ENCODE data around the gene DNLZ.
"Not testable (repeated sequence)": the region's sequence is repeated elsewhere in the genome, so short reads cannot be mapped to it uniquely, and the experiment has no call there.

The DNLZ gene

DNA sequence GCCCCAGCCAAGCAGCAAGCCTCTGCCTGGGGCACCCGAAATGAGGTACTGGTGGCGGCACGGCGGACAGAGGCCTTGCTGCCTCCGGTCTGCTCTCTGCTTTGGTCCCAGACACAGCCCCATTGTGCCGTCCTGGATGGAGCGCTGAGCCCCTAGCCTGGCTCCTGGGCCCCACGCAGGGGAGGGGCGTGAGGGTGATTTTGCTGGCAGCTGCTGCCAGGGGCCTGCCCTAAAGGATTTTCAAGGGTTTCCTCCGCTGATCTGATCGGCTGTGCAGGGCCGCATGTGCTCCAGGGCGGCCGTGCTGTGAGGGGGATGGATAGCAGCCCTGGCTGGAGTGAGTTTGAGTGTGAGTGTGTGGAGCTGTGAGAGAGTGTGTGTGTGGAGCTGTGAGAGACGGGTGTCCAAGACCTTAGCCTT, 34.9 kb downstream of the DNLZ start:
- DNase-seq: no peak

DNA sequence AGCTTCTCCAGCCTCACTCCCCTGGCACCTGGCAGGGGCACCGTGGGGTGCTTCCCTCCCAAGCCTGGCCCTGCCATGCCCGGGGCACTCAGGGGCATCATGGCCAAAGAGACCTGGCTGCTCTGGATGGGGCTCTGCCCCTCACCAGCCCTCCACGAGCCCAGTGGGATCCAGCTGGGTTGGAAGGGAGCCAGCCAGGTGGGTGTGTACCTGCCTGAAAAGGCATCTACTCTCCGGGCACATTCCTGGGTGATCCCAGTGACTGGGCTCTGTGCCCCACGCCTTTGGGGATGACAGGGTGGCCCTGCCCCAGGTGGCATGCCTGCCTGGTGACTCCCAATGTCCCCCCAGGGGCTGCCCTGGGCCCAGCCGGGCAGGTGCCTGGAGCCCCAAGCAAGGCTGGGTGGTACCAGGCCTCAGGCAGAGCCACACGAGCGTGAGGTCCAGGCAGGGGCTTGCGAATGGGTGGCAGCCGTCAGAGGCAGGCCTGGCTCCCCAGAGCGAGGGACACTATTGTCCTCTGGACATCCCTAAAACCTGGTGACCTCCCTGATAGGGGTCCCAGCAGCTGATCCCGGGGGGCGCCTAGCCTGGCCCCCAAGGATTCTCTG, 35.4 kb downstream of the DNLZ start:
- peak; percentile 67 for DNase-seq

DNA sequence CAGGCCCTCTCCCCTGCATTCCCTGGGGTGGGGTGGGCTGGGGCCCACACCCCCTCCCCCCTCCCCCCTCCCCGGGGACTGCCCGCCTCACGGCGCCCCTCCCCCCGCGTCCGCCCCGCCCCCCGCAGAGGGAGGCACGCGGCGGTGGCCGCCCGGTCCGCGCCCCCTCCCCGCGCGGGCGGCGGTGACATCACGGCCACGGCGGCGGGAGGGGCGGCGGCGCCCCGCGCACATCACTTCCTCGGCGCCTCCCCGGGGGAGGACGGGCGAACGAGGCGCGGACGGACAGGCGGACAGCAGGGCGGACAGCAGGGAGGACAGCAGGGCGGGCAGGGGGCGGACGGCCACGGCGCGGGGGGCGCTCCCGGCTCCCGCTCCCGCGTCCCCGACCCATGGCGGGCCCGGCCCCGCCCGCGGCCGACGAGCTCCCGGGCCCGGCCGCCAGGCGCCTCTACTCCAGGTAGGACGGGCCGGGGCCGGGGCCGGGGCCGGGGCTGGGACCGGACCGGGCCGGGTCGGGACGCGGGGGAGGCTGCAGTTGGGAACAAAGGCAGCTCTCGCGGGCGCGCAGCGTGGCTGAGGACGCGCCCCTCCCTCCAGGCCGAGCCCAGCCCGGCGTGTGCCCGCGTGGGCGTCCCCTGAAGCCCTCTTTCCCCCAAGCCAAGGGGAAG, 36.1 kb downstream of the DNLZ start, which contains the start of gene GPSM1:
GPSM1 (plus strand) TSS at position 236 of the 671 bp plus-strand sequence; CDS start at position 393, 157 bp downstream.
- peak; percentile 56 for DNase-seq

DNA sequence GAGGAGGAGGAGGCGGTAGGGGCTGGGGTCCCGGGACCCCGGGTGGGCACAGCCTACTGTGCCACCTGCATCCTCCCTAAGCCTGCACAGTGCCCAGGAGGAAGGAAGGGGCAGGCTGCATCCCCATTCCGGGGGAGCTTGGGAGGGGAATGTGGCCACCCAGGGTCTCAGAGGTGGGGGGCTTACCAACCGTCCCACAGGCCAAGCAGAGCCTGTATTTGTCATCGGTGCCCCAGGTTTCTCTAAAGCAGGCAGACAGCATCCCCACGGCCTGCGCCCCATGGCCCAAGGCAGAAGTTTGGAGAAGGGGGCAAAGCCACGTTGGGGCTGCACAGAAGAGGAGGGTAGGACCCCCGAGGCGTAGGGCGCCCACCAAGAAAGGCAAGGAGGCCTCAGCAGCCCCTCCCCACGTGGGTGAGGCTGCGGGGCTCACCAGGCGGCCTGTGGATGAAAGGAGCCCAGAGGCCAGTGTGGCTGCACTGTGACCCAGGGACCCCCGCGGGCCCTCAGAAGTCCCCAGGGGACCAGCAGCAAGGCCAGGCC, 36.7 kb downstream of the DNLZ start:
- DNase-seq: no peak

DNA sequence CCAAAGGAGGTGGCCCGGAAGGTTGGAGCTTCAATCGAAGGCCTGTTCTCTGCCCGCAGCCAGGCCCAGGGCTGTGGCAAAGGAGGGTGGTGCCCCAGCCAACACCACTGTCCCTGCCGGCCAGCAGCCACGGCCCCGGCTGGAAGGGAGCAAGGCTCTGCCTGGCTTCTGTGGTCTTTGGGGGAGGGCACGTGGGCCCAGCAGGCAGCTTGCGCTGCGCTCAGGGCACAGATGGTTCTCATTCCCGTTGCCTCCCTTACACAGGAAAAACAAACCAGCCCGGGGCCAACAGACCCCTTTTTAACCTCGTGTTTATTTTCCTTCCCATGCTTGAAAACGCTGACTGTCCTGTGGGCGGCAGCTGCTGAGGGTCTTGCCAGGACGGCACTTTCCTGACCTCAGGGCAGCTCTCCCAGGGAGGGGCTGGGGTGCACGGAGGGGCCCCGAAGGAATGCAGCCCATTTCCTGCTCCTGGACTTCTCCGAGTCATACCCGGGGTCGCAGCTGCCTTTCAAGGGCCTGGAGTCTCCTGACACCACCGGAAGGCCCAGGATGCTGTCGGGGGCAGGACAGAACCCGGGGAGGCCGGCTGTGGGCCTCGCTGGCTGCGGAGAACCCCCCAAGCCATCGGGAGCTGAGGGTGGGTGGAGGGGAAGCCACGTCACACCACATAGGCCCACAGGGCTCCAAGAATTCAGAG, 37.3 kb downstream of the DNLZ start:
- no peak for DNase-seq

DNA sequence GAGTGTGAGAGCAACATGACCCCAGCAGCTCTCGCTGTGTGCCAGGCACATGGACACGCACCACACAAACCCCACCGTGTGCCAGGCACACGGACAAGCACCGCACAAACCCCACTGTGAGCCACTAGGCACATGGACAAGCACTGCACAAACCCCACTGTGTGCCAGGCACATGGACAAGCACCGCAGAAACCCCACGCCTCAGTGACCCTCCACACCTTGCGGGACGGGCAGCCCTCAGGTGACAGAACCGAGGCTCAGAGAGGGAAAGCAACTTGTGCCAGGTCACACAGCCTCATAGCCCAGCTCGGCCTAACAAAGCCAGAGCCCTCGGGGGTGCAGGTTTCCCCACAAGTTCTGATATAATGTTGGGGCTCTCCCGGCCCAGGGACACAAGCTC, 38.2 kb downstream of the DNLZ start:
- no peak for DNase-seq

DNA sequence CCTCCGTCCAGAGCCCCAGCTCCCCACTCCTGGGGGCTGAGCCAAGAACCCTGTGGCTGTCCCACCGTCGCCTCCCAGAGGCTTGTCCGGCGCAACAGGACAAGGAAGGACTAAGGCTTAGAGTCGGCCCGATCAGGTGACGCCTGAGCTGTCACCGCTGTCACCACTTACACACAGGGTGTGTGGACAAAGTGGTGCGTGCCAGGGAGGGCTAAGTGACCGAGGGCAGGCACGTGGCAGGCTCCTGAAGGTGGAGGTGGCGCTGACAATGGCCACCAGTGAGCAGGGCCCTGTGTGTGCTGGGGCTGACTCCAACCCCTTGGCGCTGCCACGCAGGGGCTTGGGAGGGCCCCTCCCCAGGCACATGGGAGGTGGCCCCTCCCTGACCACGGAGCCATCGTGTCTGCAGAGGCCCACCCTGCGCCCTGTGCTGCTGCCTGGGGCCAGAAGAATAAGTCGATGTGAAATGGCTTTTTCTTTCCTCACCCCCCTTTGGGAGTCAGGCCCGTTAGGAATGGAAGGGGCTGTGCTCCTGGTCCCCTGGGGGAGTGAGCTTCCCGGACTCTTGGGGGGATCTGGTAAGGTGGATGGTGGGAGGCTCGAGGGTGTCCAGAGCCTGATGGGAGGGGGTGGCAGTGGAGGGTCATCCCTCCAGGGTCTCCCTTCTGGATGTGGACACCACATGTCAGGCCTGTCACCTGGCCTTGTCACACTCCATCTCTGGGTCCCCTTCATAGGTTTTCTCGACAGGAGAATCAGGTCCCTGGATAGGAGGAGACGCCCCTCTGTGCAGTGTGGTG, 38.8 kb downstream of the DNLZ start:
- DNase-seq: no peak

DNA sequence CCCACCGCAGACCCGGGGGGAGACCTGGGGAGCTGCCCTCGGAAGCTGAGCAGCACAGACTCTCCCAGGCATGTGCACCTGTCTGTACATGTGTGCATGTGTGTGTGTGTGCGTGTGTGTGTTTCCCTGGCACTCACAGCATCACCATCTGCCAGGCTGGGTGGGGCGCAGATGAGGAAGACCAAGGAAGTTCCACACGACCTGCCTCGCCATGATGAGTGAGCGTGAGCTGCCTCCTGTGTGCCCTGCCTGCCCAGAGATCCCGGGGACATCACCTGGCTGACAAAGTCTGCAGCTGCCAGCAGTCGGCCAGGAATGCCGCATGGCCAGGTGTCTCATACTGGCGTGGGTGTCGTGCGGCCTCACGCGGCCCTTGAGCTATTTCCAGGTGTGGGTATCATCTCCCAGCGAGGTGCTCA, 40.2 kb downstream of the DNLZ start:
- peak; percentile 26 for DNase-seq

DNA sequence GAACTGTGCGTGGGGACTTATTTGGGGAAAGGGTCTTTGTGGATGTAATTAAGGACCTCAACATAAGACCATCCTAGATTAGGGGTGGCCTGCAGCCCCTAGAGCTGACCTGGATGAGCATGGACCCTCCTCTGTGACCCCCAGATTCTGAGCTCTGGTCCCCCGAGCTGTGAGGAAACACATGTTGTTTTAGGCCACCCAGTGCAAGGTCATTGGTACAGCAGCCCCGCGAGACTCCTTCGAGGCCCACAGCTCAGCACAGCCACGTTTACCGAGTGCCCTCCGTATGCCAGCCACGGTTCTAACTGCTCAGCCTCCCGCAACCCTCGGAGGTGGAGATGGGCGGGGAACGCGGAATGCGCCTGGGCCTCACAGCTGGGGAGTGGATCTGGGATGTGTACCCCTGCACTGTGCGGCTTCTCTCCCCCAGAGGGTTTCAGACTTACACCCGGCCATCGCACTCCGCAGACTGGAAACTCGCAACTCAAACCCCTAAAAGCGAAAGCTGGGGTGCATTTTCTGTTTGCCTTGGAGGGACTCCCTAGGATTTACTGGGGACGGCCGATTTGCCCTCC, 40.7 kb downstream of the DNLZ start:
- DNase-seq: no peak

DNA sequence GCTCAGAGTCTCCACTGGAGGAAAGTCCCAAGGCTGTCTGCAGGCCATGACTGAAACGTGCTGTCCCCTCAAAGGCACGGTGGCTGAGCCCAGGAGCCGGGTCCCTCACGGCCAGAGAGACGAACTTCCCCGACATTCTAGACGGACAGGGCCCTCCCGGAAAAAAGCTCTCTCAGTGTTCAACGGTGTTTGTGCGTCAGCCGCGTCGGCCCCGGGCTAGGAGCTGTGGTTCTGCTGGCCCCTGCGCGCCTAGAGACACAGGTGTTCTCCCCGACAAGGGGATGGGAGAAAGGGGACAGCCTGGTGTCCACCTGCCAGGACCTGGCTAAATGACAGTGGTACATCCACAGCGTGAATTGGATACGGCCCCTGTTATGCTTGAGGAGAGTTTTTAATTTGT, 42.0 kb downstream of the DNLZ start:
- DNase-seq: no peak

DNA sequence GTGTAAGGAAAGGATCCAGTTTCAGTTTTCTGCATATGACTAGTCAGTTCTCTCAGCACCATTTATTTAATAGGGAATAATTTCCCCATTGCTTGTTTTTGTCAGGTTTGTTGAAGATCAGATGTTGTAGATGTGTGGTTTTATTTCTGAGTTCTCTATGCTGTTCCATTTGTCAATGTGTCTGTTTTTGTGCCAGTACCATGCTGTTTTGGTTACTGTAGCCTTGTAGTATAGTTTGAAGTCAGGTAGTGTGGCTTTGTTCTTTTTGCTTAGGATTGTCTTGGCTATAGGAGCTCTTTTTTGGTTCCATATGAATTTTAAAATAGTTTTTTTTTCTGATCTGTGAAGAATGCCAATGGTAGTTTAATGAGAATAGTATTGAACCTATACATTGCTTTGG, 42.6 kb downstream of the DNLZ start:
- DNase-seq: not testable (repeated sequence)

DNA sequence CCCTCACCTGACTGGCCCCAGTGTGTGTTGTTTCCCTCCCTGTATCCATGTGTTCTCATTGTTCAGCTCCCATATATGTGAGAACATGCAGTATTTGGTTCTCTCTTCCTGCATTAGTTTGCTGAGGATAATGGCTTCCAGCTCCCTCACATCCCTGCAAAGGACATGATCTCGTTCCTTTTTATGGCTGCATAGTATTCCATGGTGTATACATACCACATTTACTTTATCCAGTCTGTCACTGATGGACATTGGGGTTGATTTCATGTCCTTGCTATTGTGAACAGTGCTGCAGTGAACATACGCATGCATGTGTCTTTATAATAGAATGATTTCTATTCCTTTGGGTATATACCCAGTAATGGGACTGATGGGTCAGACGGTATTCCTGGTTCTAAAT, 43.6 kb downstream of the DNLZ start:
- not testable (repeated sequence) for DNase-seq

DNA sequence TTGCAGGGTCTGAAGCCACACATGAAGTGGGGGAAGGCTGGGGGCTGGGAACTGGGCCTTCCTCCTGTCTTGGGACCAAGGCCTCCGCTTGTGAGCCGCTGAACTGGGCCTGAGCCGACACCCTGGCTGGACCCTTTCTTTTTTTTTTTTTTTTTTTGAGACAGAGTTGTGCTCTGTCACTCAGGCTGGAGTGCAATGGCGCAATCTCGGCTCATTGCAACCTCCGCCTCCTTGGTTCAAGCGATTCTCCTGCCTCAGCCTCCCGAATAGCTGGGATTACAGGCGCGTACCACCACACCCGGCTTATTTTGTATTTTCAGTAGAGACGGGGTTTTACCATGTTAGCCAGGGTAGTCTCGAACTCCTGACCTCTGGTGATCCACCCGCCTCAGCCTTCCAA, 44.3 kb downstream of the DNLZ start:
- not testable (repeated sequence) for DNase-seq

DNA sequence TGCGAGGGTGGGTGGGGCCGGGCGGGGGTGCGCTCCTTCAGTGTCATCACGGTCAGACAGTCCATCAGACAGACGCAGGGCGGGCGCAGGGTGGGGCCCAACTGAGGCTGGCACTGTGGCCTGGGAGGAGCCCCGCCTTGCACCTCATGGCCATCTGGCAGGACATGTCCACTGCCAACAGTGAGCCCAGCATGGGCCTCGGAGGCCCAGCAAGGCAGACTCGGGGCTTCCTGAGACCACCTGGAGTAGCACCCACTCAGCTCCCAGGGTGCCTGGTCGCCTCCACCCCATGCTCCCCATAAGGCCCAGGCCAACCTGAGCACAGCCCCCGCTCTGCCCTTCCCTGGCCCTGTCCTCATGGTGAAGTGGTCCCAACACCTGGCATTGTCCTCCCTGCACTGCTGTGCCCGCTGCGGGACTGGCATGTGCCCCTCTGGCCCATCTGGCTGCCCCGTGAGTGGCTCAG, 44.7 kb downstream of the DNLZ start:
- no peak for DNase-seq

DNA sequence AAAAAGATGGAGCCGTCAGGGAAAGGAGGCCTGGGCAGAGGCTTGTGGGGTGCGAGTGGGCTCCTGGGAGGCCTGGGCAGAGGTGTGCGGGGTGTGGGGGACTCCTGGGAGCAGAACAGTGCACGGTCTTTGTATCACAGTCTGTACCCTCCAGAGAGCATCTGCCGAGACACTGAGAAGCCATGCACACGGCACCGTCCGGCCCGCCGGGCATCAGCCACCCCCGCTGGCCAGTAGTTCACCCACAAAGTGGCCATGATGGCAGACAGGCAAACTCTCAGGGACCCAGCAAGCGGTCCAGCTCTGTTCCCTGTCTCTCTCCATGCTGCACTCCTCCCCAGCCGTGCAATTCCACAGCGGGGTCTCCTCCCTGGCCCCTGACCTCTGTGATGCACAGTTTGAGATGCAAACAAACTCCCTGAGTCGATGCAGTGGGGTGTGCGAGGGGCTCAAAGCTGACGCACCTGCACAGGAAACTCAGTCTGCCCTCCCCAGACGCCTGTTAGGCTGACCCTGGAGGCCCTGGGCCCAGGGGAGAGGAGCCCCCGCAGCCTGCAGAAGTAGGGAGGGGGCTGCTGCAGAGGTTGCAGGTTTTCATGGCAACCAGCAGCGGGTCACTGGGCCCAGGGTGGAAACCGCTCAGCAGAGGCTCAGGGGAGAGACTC, 45.3 kb downstream of the DNLZ start:
- DNase-seq: no peak

DNA sequence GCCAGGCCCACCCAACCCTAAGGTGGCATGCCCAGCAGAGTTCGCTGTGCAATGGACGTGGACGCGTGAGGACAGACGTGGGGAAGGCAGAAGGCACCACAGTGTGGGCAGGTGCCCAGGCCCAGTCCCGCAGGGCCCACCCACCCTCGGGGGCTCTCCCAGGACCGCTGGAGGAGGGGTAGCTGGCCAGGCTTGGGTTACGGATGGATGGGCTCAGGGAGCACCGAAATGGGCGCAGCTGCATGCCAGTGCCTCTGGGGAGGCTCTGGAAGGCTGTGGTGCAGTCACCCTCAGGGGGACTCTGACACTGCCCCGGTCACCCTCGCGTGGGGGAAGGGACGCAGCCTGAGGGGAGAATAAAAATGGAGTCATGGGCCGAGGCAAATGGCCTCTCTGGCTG, 45.8 kb downstream of the DNLZ start:
- DNase-seq: no peak

DNA sequence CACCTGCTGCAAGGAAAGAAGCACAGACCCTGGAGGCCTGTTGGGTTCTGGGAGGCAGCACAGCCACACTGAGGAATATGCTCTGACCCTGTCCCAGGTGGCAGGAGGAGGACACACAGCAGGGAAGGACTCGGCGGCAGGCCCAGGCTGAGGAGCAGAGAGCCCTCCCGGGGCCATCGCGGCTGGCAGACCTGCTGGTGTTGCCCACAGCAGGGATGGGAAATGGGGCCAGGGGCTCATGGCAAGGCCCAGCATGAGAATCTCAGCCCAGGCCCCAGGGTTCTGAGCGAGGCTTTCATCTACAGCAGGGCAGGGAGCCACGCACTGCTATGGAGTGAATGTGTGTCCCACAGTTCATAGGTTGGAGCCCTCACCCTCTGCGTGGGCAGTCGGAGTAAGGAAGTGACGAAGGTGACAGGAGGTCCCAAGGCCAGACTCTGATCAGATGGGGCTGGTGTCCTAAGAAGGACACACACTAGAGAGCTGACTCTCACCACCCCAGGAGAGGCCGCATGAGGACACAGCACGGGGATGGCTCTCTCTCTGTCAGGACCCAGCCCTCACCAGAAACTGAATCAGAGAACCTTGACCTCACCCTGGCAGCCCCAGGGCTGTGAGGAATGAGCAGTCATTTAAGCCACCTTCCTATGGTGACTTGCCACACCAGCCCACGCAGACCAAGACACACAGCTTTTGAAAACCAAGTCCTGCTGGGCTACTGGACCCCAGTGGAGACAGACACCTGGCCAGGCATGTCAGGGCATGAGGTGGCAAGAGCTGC, 46.5 kb downstream of the DNLZ start:
- DNase-seq: no peak

DNA sequence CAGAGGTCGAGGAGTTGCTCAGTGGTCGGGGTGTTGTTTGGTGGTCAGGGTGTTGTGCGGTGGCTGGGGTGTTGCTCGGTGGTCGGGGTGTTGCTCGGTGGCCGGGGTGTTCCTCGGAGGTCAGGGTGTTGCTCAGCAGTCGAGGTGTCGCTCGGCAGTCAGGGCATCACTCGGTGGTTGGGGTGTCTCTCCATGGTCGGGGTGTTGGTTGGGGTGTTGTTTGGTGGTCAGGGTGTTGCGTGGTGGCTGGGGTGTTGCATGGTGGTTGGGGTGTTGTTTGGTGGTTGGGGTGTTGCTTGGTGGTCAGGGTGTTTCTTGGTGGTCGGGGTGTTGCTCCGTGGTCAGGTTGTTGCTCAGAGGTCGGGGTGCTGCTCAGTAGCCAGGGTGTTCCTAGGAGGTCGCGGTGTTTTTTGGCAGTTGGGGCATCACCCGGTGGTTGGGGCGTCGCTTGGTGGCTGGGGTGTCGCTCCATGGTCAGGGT, 47.2 kb downstream of the DNLZ start:
- no peak for DNase-seq

DNA sequence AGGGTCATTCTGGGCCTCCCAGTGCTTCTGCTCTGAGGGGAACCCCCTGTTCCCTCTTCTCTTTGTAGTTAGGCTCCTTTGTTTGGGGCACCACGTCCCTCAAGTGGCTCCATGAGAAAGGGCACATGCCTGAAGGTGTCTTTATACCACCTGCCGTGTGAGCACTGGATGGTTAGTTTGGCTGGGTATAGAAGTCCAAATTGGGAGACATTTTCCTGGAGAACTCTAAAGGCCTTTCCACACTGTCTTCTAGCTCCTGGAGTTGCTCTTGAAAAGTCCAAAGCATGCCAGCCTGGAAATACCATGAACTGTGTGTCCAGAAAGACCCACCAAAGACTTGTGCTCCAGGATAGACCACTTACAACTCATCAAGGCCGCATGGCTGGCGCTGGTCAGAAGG, 48.6 kb downstream of the DNLZ start:
- no peak for DNase-seq

DNA sequence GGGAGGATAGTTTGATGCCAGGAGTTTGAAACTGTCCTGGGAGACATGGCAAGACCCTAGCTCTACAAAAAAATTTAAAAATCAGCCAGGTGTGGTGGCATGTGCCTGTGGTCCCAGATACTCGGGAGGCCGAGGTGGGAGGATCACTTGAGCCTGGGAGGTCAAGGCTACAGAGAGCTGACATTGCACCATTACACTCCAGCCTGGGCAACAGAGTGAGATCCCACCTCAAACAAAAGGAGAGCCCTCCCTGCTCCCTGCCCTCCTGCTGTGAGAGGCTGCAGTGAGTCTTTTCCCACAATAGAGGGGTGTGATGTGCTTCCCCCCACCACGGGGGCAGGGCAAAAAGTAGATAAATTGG, 49.5 kb downstream of the DNLZ start:
- DNase-seq: no peak
